ENCODE results near the gene XAB2. TPM values are rescaled to one million over a fixed set of nuclear protein-coding genes. Genes with fewer than 3 reads are reported as not detected.

XAB2 gene
- total RNA-seq, 1 experiment from 2014 or later, result 36.9 TPM

GRCh38 chr19:7636317-7636690 is 7.0 kb upstream of the XAB2 start:
- intact Hi-C loops (cut with micrococcal nuclease; ENCODE audit: unreplicated experiment), result no loop called here
- H3K4me1 ChIP-seq (ENCODE audit: control insufficient read depth, insufficient read depth, low read length), result no peaks in the 10 kb centered on the region; the same call in 1 of the 2 replicates
- H3K4me3 ChIP-seq (ENCODE audit: low read depth in 2 of 2, low read length in 2 of 2), result peak overlapping the region; percentile 62 to 78
- no peaks in the 10 kb centered on the region for H3K9me3 ChIP-seq (ENCODE audit: control insufficient read depth, insufficient read depth, low read depth, low read length)
- BruUV-seq (replicated peaks), result no TSS peak
- in situ Hi-C loops (cut with HindIII; ENCODE audit: low pct_unique_long_range_greater_than_20kb, low sequenced_read_pairs), result no loop called here
- H3K27me3 ChIP-seq (ENCODE audit: control insufficient read depth, insufficient read depth, low read length), result no peaks in the 10 kb centered on the region
- H3K27ac ChIP-seq (ENCODE audit: low read length), result no peak overlapping the region
- H3K36me3 ChIP-seq (ENCODE audit: control insufficient read depth, insufficient read depth, low read length), result no peaks in the 10 kb centered on the region
- DNase-seq (ENCODE audit: low read depth, low spot score) (no peak), ATAC-seq (no peak)
- TF ChIP-seq TCF7L2 (IDR thresholded peaks at IDR 0.05; ENCODE audit: low read depth, low read length), result no peak
- no peak for TF ChIP-seq SIN3A (IDR thresholded peaks at IDR 0.05; ENCODE audit: borderline replicate concordance, insufficient read depth, low read depth, low read length)
- TF ChIP-seq CTCF (IDR thresholded peaks at IDR 0.05), result no peak
- TF ChIP-seq, protein P1, sequence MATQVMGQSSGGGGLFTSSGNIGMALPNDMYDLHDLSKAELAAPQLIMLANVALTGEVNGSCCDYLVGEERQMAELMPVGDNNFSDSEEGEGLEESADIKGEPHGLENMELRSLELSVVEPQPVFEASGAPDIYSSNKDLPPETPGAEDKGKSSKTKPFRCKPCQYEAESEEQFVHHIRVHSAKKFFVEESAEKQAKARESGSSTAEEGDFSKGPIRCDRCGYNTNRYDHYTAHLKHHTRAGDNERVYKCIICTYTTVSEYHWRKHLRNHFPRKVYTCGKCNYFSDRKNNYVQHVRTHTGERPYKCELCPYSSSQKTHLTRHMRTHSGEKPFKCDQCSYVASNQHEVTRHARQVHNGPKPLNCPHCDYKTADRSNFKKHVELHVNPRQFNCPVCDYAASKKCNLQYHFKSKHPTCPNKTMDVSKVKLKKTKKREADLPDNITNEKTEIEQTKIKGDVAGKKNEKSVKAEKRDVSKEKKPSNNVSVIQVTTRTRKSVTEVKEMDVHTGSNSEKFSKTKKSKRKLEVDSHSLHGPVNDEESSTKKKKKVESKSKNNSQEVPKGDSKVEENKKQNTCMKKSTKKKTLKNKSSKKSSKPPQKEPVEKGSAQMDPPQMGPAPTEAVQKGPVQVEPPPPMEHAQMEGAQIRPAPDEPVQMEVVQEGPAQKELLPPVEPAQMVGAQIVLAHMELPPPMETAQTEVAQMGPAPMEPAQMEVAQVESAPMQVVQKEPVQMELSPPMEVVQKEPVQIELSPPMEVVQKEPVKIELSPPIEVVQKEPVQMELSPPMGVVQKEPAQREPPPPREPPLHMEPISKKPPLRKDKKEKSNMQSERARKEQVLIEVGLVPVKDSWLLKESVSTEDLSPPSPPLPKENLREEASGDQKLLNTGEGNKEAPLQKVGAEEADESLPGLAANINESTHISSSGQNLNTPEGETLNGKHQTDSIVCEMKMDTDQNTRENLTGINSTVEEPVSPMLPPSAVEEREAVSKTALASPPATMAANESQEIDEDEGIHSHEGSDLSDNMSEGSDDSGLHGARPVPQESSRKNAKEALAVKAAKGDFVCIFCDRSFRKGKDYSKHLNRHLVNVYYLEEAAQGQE (IDR thresholded peaks at IDR 0.05; ENCODE audit: insufficient read depth in 1 of 2, low read depth in 2 of 2, low read length in 1 of 2), result no peak
- TF ChIP-seq POLR2AphosphoS5 (IDR thresholded peaks at IDR 0.05; ENCODE audit: low read depth, low read length), result no peak
- POLR2A ChIA-PET, result no interaction called here
- CTCF ChIA-PET, result no interaction called here

- POLR2A ChIA-PET, result no interaction called here
- no TSS peak for BruUV-seq (replicated peaks)
Observed at GRCh38 chr19:7635670-7636069, 6.3 kb upstream of the XAB2 start.

More at GRCh38 chr19:7635670-7636069, 6.3 kb upstream of the XAB2 start:
- Histone ChIP-seq H3K4me3 (ENCODE audit: low read depth in 2 of 2, low read length in 2 of 2) (no peak overlapping the region), H3K27me3 (ENCODE audit: control insufficient read depth, insufficient read depth, low read length) (no peaks in the 10 kb centered on the region), H3K9me3 (ENCODE audit: control insufficient read depth, insufficient read depth, low read depth, low read length) (no peaks in the 10 kb centered on the region), H3K4me1 (ENCODE audit: control insufficient read depth, insufficient read depth, low read length) (peaks cover under 1% of the 10 kb centered on the region; the same call in 1 of the 2 replicates), H3K36me3 (ENCODE audit: control insufficient read depth, insufficient read depth, low read length) (no peaks in the 10 kb centered on the region), H3K27ac (ENCODE audit: low read length) (no peak overlapping the region)
- DNase-seq (ENCODE audit: low read depth, low spot score) (no peak), ATAC-seq (no peak)
- CTCF ChIA-PET, result no interaction called here
- in situ Hi-C loops (cut with HindIII; ENCODE audit: low pct_unique_long_range_greater_than_20kb, low sequenced_read_pairs) (no loop called here), intact Hi-C loops (cut with micrococcal nuclease; ENCODE audit: unreplicated experiment) (no loop called here)
- TF ChIP-seq, protein P1 (IDR thresholded peaks at IDR 0.05; ENCODE audit: insufficient read depth in 1 of 2, low read depth in 2 of 2, low read length in 1 of 2), result no peak
- TF ChIP-seq POLR2AphosphoS5 (IDR thresholded peaks at IDR 0.05; ENCODE audit: low read depth, low read length), result no peak
- TF ChIP-seq TCF7L2 (IDR thresholded peaks at IDR 0.05; ENCODE audit: low read depth, low read length), result no peak
- TF ChIP-seq CTCF (IDR thresholded peaks at IDR 0.05), result no peak
- TF ChIP-seq SIN3A (IDR thresholded peaks at IDR 0.05; ENCODE audit: borderline replicate concordance, insufficient read depth, low read depth, low read length), result no peak
